Mucosa of descending colon (tissue), 3 donors: ENCODE results near the gene KDM4D. TPM values are rescaled to one million over a fixed set of nuclear protein-coding genes. Genes with fewer than 3 reads are reported as not detected.

Experiments used
- ATAC-seq: fragments of 200-7000 bp; cut with Tn5 transposase; one replicate; pipeline ENCODE4 v1.9.1; 2020; ENCODE audit warnings: mild to moderate bottlenecking, moderate library complexity
- DNase-seq, 3 donors: peaks; one replicate each; pipeline ENCODE4 v3.0.0-alpha.2; 2020
- H3K36me3 ChIP-seq: fragments of 200-600 bp; one replicate; pipeline ENCODE4 v1.8.0; 2021; ENCODE audit warnings: low read depth, mild to moderate bottlenecking
- H3K4me1 ChIP-seq: fragments of 200-600 bp; one replicate; pipeline ENCODE4 v1.8.0; 2021; ENCODE audit warnings: low read depth, mild to moderate bottlenecking
- H3K4me3 ChIP-seq: fragments of 200-600 bp; one replicate; pipeline ENCODE4 v1.8.0; 2021; ENCODE audit warnings: mild to moderate bottlenecking
- H3K9me3 ChIP-seq: fragments of 200-600 bp; one replicate; pipeline ENCODE4 v1.8.0; 2021; ENCODE audit warnings: mild to moderate bottlenecking
- CTCF ChIP-seq: fragments of 200-600 bp; IDR thresholded peaks from one replicate; pipeline ENCODE4 v1.8.0; 2022; ENCODE audit warnings: antibody characterized with exemption, mild to moderate bottlenecking
- intact Hi-C, 2 donors: fragments of 100-400 bp; cut with DNase I in 1 of 2; cut with micrococcal nuclease in 1 of 2; formaldehyde crosslinking; loops; one replicate each; pipeline versions ENCODE4 v1.11.0 to v1.11.1; 2022; cut with DNase I, micrococcal nuclease
- total RNA-seq, 3 donors: library from RNA; stranded (reverse); fragmentation: NEBNext Ultra II Directional in 2 of 3; extraction: Animal tissue kit (Norgen Biotek cat#: 25700) in 2 of 3; gene quantifications; one replicate each; pipeline versions ENCODE4 v1.2.1 to v1.2.4, GENCODE V29; 2021 to 2023
- donor health status: DM: no; HTN: no; CAD: no; lungs with moderate emphysema.
- donor health status: DM: no; HTN: no; CAD: no.
- donor health status: DM: no; HTN: yes; CAD: no.

KDM4D gene
- total RNA-seq, 3 donors from 2014 or later, result 0.17 to 0.46 (median 0.32) TPM

- DNase-seq (no peak), ATAC-seq (no peak)
- no peaks in the 10 kb centered on the region for H3K9me3 ChIP-seq
- intact Hi-C loops, result no loop called here
- H3K4me1 ChIP-seq, result no peaks in the 10 kb centered on the region
- no peak overlapping the region for H3K4me3 ChIP-seq
- H3K36me3 ChIP-seq, result no peaks in the 10 kb centered on the region
- no peak for TF ChIP-seq CTCF
Observed at GRCh38 chr11:94934362-94934761, 39.1 kb upstream of the KDM4D start.

DNA sequence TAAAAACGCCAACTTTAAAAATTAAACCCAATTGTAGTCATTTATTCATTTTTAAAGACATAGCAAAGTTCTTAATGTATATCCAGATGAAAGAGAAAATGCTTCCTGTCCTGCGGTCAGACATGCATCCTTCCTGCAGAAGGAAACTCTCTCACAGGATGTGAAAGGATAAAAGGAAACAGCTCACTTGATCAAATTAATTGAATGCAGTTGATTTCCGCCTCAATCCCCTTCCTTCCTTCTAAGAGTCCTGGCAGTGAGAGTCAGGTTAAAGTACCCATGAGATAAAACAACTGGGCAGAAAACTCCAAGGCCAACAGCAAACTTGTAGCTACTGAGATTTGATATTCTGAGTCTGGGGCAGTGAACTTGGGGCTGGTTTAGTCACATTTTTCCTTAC is 38.7 kb upstream of the KDM4D start:
- no peaks in the 10 kb centered on the region for H3K36me3 ChIP-seq
- no peak for TF ChIP-seq CTCF
- intact Hi-C loops, result no loop called here
- H3K4me3 ChIP-seq, result no peak overlapping the region
- DNase-seq (no peak), ATAC-seq (no peak)
- H3K9me3 ChIP-seq, result no peaks in the 10 kb centered on the region
- no peaks in the 10 kb centered on the region for H3K4me1 ChIP-seq

DNA sequence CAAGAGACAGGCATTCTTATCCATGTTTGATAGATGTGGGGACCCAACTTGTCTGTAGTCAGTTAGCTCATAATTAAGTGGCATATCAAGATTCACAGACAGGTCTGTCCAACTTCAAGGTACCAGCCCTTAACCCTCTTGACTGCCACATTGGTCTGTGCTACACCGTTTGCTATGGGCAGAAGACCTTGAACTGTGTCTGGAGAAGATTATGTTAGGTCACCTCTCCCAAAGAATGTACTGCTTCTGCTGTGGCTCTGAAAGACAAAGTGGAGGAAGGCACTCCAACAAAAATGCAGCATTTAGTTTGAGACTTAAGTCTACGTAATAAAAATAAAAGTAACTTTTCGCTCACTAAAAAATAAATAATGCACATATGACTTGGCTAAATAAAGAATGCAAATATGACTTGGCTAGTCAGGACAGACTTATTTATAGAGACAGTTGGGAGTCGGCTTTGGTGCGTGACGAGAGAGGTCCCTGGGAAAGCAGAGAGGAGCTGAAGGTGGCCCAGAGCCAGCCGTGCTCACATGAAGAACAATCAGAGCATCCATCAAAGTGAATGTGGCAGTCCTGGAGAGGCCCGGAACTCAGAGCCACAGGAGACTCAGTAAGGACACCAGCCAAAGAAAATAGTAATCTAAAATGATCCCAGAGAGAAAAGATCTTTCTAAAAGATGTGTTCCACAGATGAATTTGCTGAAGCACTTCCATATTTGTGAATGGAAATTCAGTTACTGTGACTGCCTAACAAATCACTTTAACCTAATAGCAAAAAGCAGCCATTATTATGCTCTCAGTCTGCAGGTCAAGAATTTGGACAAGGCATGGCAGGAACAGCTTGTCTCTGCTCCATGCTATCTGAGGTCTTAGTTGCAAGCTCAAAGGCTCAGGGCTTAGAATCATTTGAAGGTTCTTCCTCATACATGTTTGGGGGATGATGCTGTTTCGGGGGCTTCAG is 35.1 kb upstream of the KDM4D start:
- no peaks in the 10 kb centered on the region for H3K9me3 ChIP-seq
- no peaks in the 10 kb centered on the region for H3K36me3 ChIP-seq
- intact Hi-C loops, result no loop called here
- ATAC-seq, result no peak
- DNase-seq, result no peak
- H3K4me3 ChIP-seq, result no peak overlapping the region
- TF ChIP-seq CTCF, result no peak
- H3K4me1 ChIP-seq, result no peaks in the 10 kb centered on the region

- no peak for TF ChIP-seq CTCF
- no peak for ATAC-seq
Observed at GRCh38 chr11:94939346-94939745, 34.2 kb upstream of the KDM4D start.

DNA sequence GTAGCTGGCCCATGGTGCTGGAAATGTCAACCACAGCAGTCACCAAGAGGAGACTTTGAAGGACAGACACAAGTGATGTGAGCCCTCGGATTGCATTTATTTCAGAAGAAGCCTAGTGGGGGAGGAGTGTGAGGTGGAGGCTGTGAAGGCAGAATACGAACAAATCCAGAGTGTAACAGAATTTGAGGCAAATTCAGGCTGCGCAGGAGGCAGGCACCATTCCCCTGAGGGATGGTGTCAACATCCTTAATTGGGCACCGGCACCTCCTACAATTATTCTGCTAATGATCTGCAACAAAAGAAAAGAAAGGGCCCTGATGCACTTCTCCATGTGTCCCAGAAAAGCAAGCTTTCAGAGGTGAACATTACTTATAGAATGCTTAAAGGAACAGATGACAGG is 32.4 kb upstream of the KDM4D start:
- intact Hi-C loops, result no loop called here
- DNase-seq (no peak), ATAC-seq (no peak)
- no peaks in the 10 kb centered on the region for H3K36me3 ChIP-seq
- no peaks in the 10 kb centered on the region for H3K9me3 ChIP-seq
- H3K4me1 ChIP-seq, result no peaks in the 10 kb centered on the region
- no peak overlapping the region for H3K4me3 ChIP-seq
- TF ChIP-seq CTCF, result no peak

More at GRCh38 chr11:94939346-94939745, 34.2 kb upstream of the KDM4D start:
- H3K4me3 ChIP-seq, result no peak overlapping the region
- no peaks in the 10 kb centered on the region for H3K9me3 ChIP-seq
- no peaks in the 10 kb centered on the region for H3K36me3 ChIP-seq
- no peak for DNase-seq
- intact Hi-C loops, result no loop called here
- H3K4me1 ChIP-seq, result no peaks in the 10 kb centered on the region
